T-cell (primary cell): ENCODE data around the gene GAP43. TPM values are rescaled to one million over a fixed set of nuclear protein-coding genes. Genes with fewer than 3 reads are reported as not detected.

Experiments
- ATAC-seq, 4 experiments: fragments of 200-7000 bp in 3 of 4; fragments of 150-1000 bp in 1 of 4; cut with Tn5 transposase; replicated peaks in 1 of 4; 1 replicate in 3 of 4; 2 replicates in 1 of 4; pipeline ENCODE4 v1.10.0; 2021; ENCODE audit warnings: moderate library complexity in 3 of 4, mild to moderate bottlenecking in 2 of 4, moderate number of reproducible peaks in 1 of 4
- CTCF ChIA-PET, 2 donors: fragments of 300-600 bp; sonication (Branson Sonifier 250); formaldehyde crosslinking; loops; one replicate each; lab custom pipeline; 2022; ENCODE audit warnings: antibody characterized with exemption in 2 of 2; lab: Charles Lee
- POLR2A ChIA-PET, 2 donors: fragments of 300-600 bp; sonication (Branson Sonifier 250); formaldehyde crosslinking; loops; one replicate each; lab custom pipeline; 2022; ENCODE audit warnings: antibody characterized with exemption in 2 of 2; lab: Charles Lee
- DNase-seq, 35 experiments: peaks; one replicate each; pipeline versions ENCODE4 v3.0.0 to v3.0.0-alpha.2; 2013 to 2023
- H3K27ac ChIP-seq: one replicate; pipeline ENCODE4 v1.5.1; 2013; ENCODE audit warnings: low read length
- H3K27me3 ChIP-seq, 2 experiments: replicated peaks in 1 of 2; 1 replicate in 1 of 2; 2 replicates in 1 of 2; pipeline versions ENCODE4 v1.6.1 to v1.7.0; 2013; ENCODE audit warnings: low read length in 1 of 2, mixed read lengths in 1 of 2; ENCODE audit not compliant: control insufficient read depth in 2 of 2, insufficient read depth in 2 of 2; ENCODE audit errors: extremely low read depth in 1 of 2
- H3K36me3 ChIP-seq, 2 donors: 1 replicate in 1 of 2; 2 replicates in 1 of 2; pipeline versions ENCODE4 v1.6.1 to v1.7.0; 2013; ENCODE audit warnings: low read length in 1 of 2; ENCODE audit not compliant: control insufficient read depth in 2 of 2, insufficient read depth in 1 of 2; ENCODE audit errors: extremely low read depth in 1 of 2
- H3K4me1 ChIP-seq, 2 experiments: 1 replicate in 1 of 2; 2 replicates in 1 of 2; pipeline versions ENCODE4 v1.6.1 to v1.7.0; 2013; ENCODE audit warnings: low read length in 2 of 2, mixed read lengths in 1 of 2; ENCODE audit not compliant: insufficient read depth in 2 of 2, control insufficient read depth in 1 of 2; ENCODE audit errors: extremely low read depth in 1 of 2
- H3K4me3 ChIP-seq, 2 donors: 1 replicate in 1 of 2; 2 replicates in 1 of 2; pipeline versions ENCODE4 v1.5.1 to v1.7.0; 2013; ENCODE audit warnings: mild to moderate bottlenecking in 2 of 2, low read length in 1 of 2, moderate library complexity in 1 of 2; ENCODE audit not compliant: control insufficient read depth in 1 of 2; ENCODE audit errors: extremely low read depth in 1 of 2
- H3K9me3 ChIP-seq: 2 replicates; pipeline ENCODE4 v1.7.0; 2013
- H3K27ac Mint-ChIP-seq, 2 donors: one replicate each; pipeline ENCODE4 v1.8.0; 2020 to 2021; ENCODE audit warnings: mild to moderate bottlenecking in 2 of 2, mixed read lengths in 2 of 2
- H3K27me3 Mint-ChIP-seq, 2 donors: one replicate each; pipeline ENCODE4 v1.8.0; 2021 to 2022; ENCODE audit warnings: mixed read lengths in 2 of 2
- H3K36me3 Mint-ChIP-seq: one replicate; pipeline ENCODE4 v1.8.0; 2021; ENCODE audit warnings: mixed read lengths
- H3K4me1 Mint-ChIP-seq, 3 donors: one replicate each; pipeline ENCODE4 v1.8.0; 2020 to 2022; ENCODE audit warnings: mixed read lengths in 3 of 3, mild to moderate bottlenecking in 1 of 3
- H3K4me3 Mint-ChIP-seq, 3 donors: one replicate each; pipeline ENCODE4 v1.8.0; 2020 to 2022; ENCODE audit warnings: mild to moderate bottlenecking in 3 of 3, mixed read lengths in 3 of 3, moderate library complexity in 3 of 3
- H3K9me3 Mint-ChIP-seq, 3 donors: one replicate each; pipeline ENCODE4 v1.8.0; 2020 to 2022; ENCODE audit warnings: mixed read lengths in 3 of 3
- WGBS: methylation state at CpG from one replicate; pipeline ENCODE4 v1.1.5; 2013; ENCODE audit warnings: missing lambda C conversion rate; ENCODE audit not compliant: insufficient coverage; 5-methylcytosine and 5-hydroxymethylcytosine counted together
- total RNA-seq, 35 experiments: library from RNA in 6 of 35; stranded (reverse) in 6 of 35; fragments of 120-200 nt in 1 of 35; gene quantifications; one replicate each; pipeline versions ENCODE4 v1.2.1 to v1.2.4 and lab custom pipeline; 2013 to 2026

The GAP43 gene
- total RNA-seq, 5 donors from 2014 or later (not counting 1 experiment from before 2014, with no cell fraction given) = not detected

DNA sequence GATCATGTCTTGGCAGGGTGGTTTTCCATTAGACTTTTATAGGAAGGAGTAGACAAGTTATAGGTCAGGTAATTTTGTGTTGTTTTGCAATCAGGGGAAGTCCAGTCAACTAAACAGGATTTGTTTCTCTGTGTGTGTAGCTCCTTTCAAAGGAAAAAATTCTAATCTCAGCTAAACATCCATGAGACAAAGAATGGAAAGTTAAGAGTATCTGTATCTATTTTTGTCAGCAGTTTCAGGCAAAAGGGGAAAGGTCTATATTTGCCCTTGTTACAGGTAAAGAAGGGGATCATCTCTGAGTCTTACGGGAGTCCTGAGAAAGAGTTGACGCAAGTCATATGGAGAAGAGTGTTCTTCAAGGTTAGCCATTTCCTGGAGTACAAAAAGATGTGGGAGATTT is 79.3 kb downstream of the GAP43 start:
- Mint-ChIP-seq H3K27me3 (peaks cover 7 to 15% of the 10 kb centered on the region in 2 donors), H3K36me3 (no peaks in the 10 kb centered on the region), H3K4me3 (no peak overlapping the region), H3K4me1 (no peaks in the 10 kb centered on the region), H3K9me3 (no peaks in the 10 kb centered on the region), H3K27ac (no peak overlapping the region)
- Histone ChIP-seq H3K36me3 (no peaks in the 10 kb centered on the region), H3K4me1 (no peaks in the 10 kb centered on the region), H3K27ac (no peak overlapping the region), H3K9me3 (no peaks in the 10 kb centered on the region), H3K27me3 (no peaks in the 10 kb centered on the region), H3K4me3 (no peak overlapping the region)
- POLR2A ChIA-PET = no interaction called here
- ATAC-seq = no peak
- 100% methylated on average over 2 of the region's 2 CpGs for WGBS
- CTCF ChIA-PET = no interaction called here
- DNase-seq = no peak

DNA sequence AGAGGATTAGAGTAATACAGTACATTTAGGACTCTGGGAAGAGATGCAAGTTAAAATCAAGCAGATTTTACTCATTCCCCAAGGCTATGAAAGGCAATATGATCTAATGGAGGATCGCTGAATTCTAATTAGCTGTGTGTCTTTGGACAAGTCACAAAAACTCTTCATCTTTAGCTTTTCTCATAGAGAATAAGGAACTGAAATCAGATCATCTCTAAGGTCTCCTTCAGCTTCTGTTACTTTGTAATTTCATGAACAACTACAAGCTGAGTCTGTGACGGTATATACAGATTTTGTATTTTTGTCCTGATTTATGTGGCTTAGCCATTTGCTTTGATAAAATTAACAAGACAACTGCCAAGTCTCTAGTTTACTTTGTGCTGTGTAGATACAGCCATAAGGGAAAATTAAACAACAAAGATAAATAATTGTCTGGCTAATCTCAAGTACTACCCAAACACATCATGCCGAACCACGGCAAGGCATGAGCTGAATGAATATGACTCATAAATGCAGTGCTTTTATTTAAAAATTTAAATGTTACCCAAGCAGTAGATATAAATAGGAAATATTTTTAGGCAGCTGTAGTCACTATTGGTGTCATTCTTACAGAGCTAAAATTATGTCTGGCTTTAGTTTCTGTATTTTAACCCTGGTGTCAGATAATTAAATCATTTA is 81.5 kb downstream of the GAP43 start:
- Histone ChIP-seq H3K4me3 (no peak overlapping the region), H3K36me3 (no peaks in the 10 kb centered on the region), H3K27ac (no peak overlapping the region), H3K9me3 (no peaks in the 10 kb centered on the region), H3K4me1 (no peaks in the 10 kb centered on the region), H3K27me3 (no peaks in the 10 kb centered on the region)
- POLR2A ChIA-PET = no interaction called here
- H3K27ac Mint-ChIP-seq = no peak overlapping the region
- no peak for ATAC-seq
- peaks cover 6 to 10% of the 10 kb centered on the region in 2 donors for H3K27me3 Mint-ChIP-seq
- WGBS = no CpG with 5 or more reads among the region's 4 CpGs
- no peak for DNase-seq
- H3K36me3 Mint-ChIP-seq = no peaks in the 10 kb centered on the region
- H3K4me1 Mint-ChIP-seq = no peaks in the 10 kb centered on the region
- no peak overlapping the region for H3K4me3 Mint-ChIP-seq
- H3K9me3 Mint-ChIP-seq = no peaks in the 10 kb centered on the region
- CTCF ChIA-PET = no interaction called here

DNA sequence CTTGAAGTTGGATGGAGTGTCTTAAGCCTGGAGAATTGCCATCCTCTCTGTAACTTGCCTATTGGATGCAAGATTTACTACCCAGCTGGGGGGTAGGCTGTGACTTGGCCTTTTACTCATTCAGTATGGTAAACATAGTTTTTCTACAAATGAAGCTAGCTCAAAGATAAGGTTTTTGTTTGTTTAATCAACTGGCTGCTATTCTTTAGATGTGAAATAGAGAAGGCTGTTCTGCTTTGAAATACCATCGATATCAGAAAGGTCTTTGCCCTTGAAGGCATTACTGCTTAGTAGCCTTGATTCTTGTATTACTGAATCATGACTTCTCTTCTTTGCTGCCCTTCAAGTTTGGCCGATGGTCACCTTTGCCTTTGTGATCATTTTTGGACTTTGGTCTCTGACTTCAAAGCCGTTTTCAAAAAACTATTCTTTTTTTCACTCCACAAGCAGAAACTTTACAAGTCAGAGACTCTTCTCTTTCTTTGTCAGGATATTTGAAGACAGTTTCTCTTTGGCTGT is 83.1 kb downstream of the GAP43 start:
- no peaks in the 10 kb centered on the region for H3K4me1 Mint-ChIP-seq
- CTCF ChIA-PET = no interaction called here
- Histone ChIP-seq H3K4me3 (no peak overlapping the region), H3K9me3 (no peaks in the 10 kb centered on the region), H3K27ac (no peak overlapping the region), H3K36me3 (no peaks in the 10 kb centered on the region), H3K27me3 (no peaks in the 10 kb centered on the region), H3K4me1 (no peaks in the 10 kb centered on the region)
- 100% methylated on average over 2 of the region's 3 CpGs for WGBS
- POLR2A ChIA-PET = no interaction called here
- no peak for ATAC-seq
- H3K27ac Mint-ChIP-seq = no peak overlapping the region
- H3K27me3 Mint-ChIP-seq = peaks cover 6 to 15% of the 10 kb centered on the region in 2 donors
- no peaks in the 10 kb centered on the region for H3K9me3 Mint-ChIP-seq
- H3K4me3 Mint-ChIP-seq = no peak overlapping the region
- DNase-seq = no peak
- no peaks in the 10 kb centered on the region for H3K36me3 Mint-ChIP-seq

DNA sequence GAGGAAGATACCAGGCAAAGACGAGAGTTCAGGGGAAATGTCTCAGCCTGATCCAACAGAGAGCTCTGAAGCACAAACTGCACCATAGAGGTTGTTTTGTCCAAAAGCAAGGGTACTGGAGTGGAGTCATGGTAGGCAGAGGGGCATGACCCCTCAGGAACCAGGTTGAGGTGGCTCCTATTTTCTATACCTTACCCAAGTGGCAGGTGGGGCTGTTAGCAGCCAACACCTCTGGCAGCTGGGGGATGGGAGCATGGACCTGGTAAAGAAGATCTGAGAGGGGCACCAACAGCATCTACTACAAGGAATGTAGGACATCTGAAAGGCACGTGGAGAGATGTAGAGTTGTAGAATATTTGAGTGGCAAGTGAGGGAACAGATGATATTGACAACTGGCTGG is 85.2 kb downstream of the GAP43 start:
- H3K4me3 ChIP-seq = no peak overlapping the region
- Mint-ChIP-seq H3K27me3 (peaks cover 15 to 17% of the 10 kb centered on the region in 2 donors), H3K4me3 (no peak overlapping the region), H3K4me1 (no peaks in the 10 kb centered on the region), H3K36me3 (no peaks in the 10 kb centered on the region), H3K27ac (no peak overlapping the region), H3K9me3 (no peaks in the 10 kb centered on the region)
- ChIA-PET CTCF (no interaction called here), POLR2A (interaction anchor here in 1 of 2 donors (0.5 kb wide), 1 partner anchor 640 kb away, joined by 3 read pairs; no protein-coding TSS in a partner anchor)
- H3K36me3 ChIP-seq = no peaks in the 10 kb centered on the region
- DNase-seq (no peak), ATAC-seq (no peak)
- no peaks in the 10 kb centered on the region for H3K9me3 ChIP-seq
- H3K4me1 ChIP-seq = no peaks in the 10 kb centered on the region
- 100% methylated on average over 2 of the region's 2 CpGs for WGBS
- H3K27me3 ChIP-seq = peaks cover 0 to 3% of the 10 kb centered on the region in 2 experiments
- no peak overlapping the region for H3K27ac ChIP-seq

DNA sequence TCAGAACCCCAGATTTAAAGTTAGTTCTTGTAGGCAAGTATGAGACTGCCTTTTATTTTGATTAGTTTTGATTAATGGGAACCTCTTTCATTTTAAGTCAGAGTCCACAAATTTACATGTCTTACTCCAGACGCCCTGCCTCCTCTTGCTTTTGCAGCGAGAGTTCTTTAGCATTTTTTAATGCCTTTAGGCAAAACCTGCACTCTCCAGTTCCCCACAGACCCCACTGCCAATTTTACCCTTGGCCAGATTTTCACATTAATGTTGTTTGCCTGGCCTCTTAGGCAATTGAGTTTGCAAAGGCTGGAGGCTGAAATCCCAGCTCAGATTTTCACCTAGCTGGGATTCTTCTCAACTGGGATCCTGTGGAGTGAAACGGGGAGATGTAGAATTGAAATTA is 85.8 kb downstream of the GAP43 start:
- no peaks in the 10 kb centered on the region for H3K36me3 ChIP-seq
- no peaks in the 10 kb centered on the region for H3K9me3 ChIP-seq
- Mint-ChIP-seq H3K9me3 (no peaks in the 10 kb centered on the region), H3K27me3 (peaks cover 12 to 19% of the 10 kb centered on the region in 2 donors), H3K36me3 (no peaks in the 10 kb centered on the region), H3K4me1 (no peaks in the 10 kb centered on the region), H3K27ac (no peak overlapping the region), H3K4me3 (no peak overlapping the region)
- 58% methylated on average over 2 of the region's 3 CpGs for WGBS
- ATAC-seq (no peak), DNase-seq (no peak)
- peaks cover 0 to 3% of the 10 kb centered on the region in 2 experiments for H3K27me3 ChIP-seq
- no peak overlapping the region for H3K27ac ChIP-seq
- ChIA-PET CTCF (no interaction called here), POLR2A (no interaction called here)
- H3K4me1 ChIP-seq = no peaks in the 10 kb centered on the region
- no peak overlapping the region for H3K4me3 ChIP-seq

DNA sequence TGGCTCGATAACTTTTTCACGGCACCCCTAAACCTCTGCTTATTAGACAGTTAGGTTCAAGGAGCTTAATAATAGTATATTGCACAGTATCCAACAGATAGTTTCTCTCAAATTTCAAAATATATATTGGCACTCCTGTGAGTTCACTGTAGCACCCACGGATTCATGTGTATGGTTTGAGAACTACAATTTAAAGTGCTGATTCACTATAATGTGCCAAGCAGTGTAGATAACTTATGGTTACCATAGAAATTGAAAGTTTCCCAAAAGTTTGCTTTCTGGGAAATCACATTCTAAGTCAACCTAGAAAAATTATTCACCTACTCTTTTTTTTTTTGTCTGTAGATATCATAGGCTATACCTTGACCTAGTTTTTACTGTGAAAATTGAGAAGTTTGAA is 86.6 kb downstream of the GAP43 start:
- Histone ChIP-seq H3K9me3 (no peaks in the 10 kb centered on the region), H3K27ac (no peak overlapping the region), H3K27me3 (peaks cover 0 to 3% of the 10 kb centered on the region in 2 experiments), H3K36me3 (no peaks in the 10 kb centered on the region), H3K4me1 (no peaks in the 10 kb centered on the region), H3K4me3 (no peak overlapping the region)
- Mint-ChIP-seq H3K27ac (no peak overlapping the region), H3K4me1 (no peaks in the 10 kb centered on the region), H3K4me3 (no peak overlapping the region), H3K9me3 (no peaks in the 10 kb centered on the region), H3K36me3 (no peaks in the 10 kb centered on the region), H3K27me3 (peaks cover 10 to 21% of the 10 kb centered on the region in 2 donors)
- DNase-seq = no peak
- no peak for ATAC-seq
- WGBS = no CpG with 5 or more reads among the region's 3 CpGs
- ChIA-PET CTCF (interaction anchor here in 1 of 2 donors (0.6 kb wide), 1 partner anchor 621 kb away, joined by 3 read pairs; no protein-coding TSS in a partner anchor), POLR2A (interaction anchor here in 1 of 2 donors (0.6 kb wide), 1 partner anchor 51 kb away, joined by 3 read pairs; no protein-coding TSS in a partner anchor)
